ENCODE results near the gene PTPRN. TPM values are rescaled to one million over a fixed set of nuclear protein-coding genes. Genes with fewer than 3 reads are reported as not detected.

PTPRN gene
- total and polyA plus RNA-seq, 2 of the 4 experiments (the other 2 are of a cell fraction), result 5.2 to 22.0 TPM

DNA sequence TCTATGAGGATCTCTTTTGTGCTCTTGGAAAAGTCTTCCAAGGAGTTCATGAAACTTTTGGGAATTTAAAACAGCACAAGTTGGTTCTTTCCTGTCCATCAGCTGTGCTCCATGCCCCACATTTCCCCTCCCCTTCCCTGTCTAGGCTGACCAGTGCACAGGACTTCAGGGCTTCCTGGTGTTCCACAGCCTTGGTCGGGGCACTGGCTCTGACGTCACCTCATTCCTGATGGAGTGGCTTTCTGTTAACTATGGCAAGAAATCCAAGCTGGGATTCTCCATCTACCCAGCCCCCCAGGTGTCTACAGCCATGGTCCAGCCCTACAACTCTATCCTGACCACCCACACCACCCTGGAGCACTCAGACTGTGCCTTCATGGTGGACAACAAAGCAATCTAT is 38.2 kb downstream of the PTPRN start:
- Histone ChIP-seq H3K9me3 (ENCODE audit: control insufficient read depth, insufficient read depth, low read length) (no peaks in the 10 kb centered on the region), H4K91ac (ENCODE audit: insufficient read depth, low read depth, low read length) (no peak overlapping the region), H3K4ac (ENCODE audit: low read depth, low read length) (no peak overlapping the region), H2AFZ (replicated peaks; ENCODE audit: low read length, poor library complexity) (no peak overlapping the region), H3K4me3 (ENCODE audit: insufficient read depth, low read depth, low read length) (no peak overlapping the region), H2BK20ac (ENCODE audit: low read depth, low read length) (no peak overlapping the region), H2BK120ac (ENCODE audit: low read depth, low read length) (no peak overlapping the region), H2BK5ac (ENCODE audit: low read depth, low read length, poor library complexity, severe bottlenecking) (no peak overlapping the region), H2AK5ac (ENCODE audit: low read depth, low read length) (no peak overlapping the region), H3K4me2 (ENCODE audit: low read depth, low read length) (no peak overlapping the region), H3K27ac (ENCODE audit: insufficient read depth, low read length) (no peak overlapping the region), H3K9me1 (ENCODE audit: insufficient read depth, low read length) (peaks cover 9% of the 10 kb centered on the region), H3K9ac (ENCODE audit: low read depth, low read length) (no peak overlapping the region), H3K4me1 (ENCODE audit: control insufficient read depth, insufficient read depth, low read length) (peaks cover 10% of the 10 kb centered on the region), H4K20me1 (ENCODE audit: insufficient read depth, low read length) (no peaks in the 10 kb centered on the region), H4K8ac (ENCODE audit: low read depth in 2 of 2, low read length in 2 of 2) (no peak overlapping the region), H3K14ac (replicated peaks; ENCODE audit: low read depth, low read length) (no peak overlapping the region), H2AK9ac (replicated peaks; ENCODE audit: low read depth, low read length, poor library complexity) (no peak overlapping the region), H2BK15ac (ENCODE audit: low read depth, low read length) (no peak overlapping the region), H3K36me3 (ENCODE audit: control insufficient read depth, insufficient read depth, low read length) (no peaks in the 10 kb centered on the region), H4K5ac (ENCODE audit: low read depth, low read length) (no peak overlapping the region), H3K23ac (ENCODE audit: low read depth, low read length) (no peak overlapping the region), H3K18ac (ENCODE audit: low read depth, low read length) (no peak overlapping the region), H3K27me3 (ENCODE audit: control insufficient read depth, insufficient read depth, low read length) (peaks cover 18% of the 10 kb centered on the region), H3K56ac (ENCODE audit: extremely low read depth, insufficient read depth, low read length) (no peak overlapping the region), H3K79me1 (ENCODE audit: low read depth in 1 of 2, low read length in 2 of 2) (no peaks in the 10 kb centered on the region)
- no CpG with 5 or more reads among the region's 2 CpGs for WGBS, 2 experiments (ENCODE audit: extremely low coverage in 2 of 2, insufficient read length in 1 of 2)
- ATAC-seq (ENCODE audit: low read depth) (no peak), DNase-seq (no peak)
- BruUV-seq (replicated peaks), result no TSS peak
- CTCF ChIA-PET, result no interaction called here
- dilution Hi-C loops (cut with HindIII; ENCODE audit: low sequenced_read_pairs, unreplicated experiment) (no loop called here), intact Hi-C loops (cut with micrococcal nuclease) (no loop called here), in situ Hi-C loops (cut with MboI; ENCODE audit: low sequenced_read_pairs) (no loop called here)
- POLR2A ChIA-PET (ENCODE audit: unreplicated experiment), result no interaction called here
- no peak for TF ChIP-seq RCOR1 (IDR thresholded peaks at IDR 0.05; ENCODE audit: insufficient replicate concordance, low read length)
- TF ChIP-seq, protein P1, sequence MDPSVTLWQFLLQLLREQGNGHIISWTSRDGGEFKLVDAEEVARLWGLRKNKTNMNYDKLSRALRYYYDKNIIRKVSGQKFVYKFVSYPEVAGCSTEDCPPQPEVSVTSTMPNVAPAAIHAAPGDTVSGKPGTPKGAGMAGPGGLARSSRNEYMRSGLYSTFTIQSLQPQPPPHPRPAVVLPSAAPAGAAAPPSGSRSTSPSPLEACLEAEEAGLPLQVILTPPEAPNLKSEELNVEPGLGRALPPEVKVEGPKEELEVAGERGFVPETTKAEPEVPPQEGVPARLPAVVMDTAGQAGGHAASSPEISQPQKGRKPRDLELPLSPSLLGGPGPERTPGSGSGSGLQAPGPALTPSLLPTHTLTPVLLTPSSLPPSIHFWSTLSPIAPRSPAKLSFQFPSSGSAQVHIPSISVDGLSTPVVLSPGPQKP (IDR thresholded peaks at IDR 0.05; ENCODE audit: borderline replicate concordance, low read depth, low read length), result no peak
- no peak for TF ChIP-seq POLR2A (IDR thresholded peaks at IDR 0.05; ENCODE audit: low read depth, low read length)
- TF ChIP-seq RFX5 (IDR thresholded peaks at IDR 0.05; ENCODE audit: low read depth, low read length), result no peak
- no peak for TF ChIP-seq SMC3 (IDR thresholded peaks at IDR 0.05; ENCODE audit: low read depth, low read length)
- no peak for TF ChIP-seq CEBPB (IDR thresholded peaks at IDR 0.05; ENCODE audit: low read depth, low read length)
- TF ChIP-seq, protein P2, sequence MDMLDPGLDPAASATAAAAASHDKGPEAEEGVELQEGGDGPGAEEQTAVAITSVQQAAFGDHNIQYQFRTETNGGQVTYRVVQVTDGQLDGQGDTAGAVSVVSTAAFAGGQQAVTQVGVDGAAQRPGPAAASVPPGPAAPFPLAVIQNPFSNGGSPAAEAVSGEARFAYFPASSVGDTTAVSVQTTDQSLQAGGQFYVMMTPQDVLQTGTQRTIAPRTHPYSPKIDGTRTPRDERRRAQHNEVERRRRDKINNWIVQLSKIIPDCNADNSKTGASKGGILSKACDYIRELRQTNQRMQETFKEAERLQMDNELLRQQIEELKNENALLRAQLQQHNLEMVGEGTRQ (IDR thresholded peaks at IDR 0.05; ENCODE audit: low read depth, low read length), result no peak
- no peak for TF ChIP-seq NFE2L2 (IDR thresholded peaks at IDR 0.05; ENCODE audit: low read depth, low read length)
- TF ChIP-seq MAZ (IDR thresholded peaks at IDR 0.05; ENCODE audit: borderline replicate concordance, low read depth, low read length), result no peak
- TF ChIP-seq FOS (IDR thresholded peaks at IDR 0.05; ENCODE audit: low read depth, low read length), result no peak
- TF ChIP-seq RAD21 (IDR thresholded peaks at IDR 0.05; ENCODE audit: low read length), result no peak
- no peak for TF ChIP-seq MXI1 (IDR thresholded peaks at IDR 0.05; ENCODE audit: borderline replicate concordance, low read depth, low read length)
- TF ChIP-seq CHD1 (IDR thresholded peaks at IDR 0.05; ENCODE audit: low read depth, low read length), result no peak
- no peak for TF ChIP-seq MAFK (IDR thresholded peaks at IDR 0.05; ENCODE audit: low read depth, low read length)
